Measurements from ENCODE around the gene IL4I1.

The IL4I1 gene

DNA sequence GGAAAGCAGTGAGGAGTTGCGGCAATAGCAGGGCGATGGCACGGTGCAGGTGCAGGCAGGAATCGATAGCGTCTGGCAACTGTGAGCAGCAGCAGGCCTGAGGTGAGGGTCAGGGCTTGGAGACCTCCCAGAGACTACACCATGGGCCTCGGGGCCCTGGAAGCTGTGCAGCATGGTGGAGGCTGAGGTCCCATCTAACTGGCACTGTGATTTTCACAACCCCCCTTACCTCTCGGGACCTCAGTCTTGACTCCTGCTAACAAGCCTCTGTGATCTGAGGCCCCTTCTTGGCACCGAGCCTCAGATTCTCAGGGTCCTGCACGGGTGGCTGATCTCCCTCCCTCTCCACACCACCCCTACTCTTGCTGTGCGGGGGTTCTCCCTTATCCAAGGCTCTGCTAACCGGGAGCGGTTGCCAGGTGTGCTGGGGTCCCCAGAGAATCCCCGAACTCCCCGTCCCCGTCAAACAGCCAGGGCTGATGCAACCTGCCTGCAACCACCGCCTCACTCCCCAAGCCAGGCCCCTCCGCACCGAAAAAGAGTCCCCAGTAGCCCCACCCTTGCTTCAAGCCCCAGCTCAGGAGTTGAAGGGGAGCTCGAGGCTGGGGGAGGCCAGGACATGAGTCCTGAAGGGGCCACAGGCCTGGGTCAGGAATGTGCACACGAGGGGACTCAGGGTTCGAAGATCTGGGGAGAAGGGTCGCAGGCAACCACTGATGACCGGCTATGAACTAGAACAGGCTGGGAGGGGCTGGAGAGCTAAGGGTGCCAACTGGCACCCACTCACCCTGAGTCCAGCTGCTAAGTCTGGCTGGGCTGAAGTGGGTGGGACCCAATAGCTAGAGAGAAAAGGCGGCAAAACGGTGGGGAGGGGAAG is 27.6 kb upstream of the IL4I1 start:
- H3K9me3 ChIP-seq (ENCODE audit: control insufficient read depth, insufficient read depth, low read length), result no peaks in the 10 kb centered on the region
- H3K4me1 ChIP-seq (ENCODE audit: control insufficient read depth, insufficient read depth, low read length), result peaks cover 2% of the 10 kb centered on the region; the same call in 1 of the 2 replicates
- H3K27me3 ChIP-seq (ENCODE audit: control insufficient read depth, insufficient read depth, low read length), result no peaks in the 10 kb centered on the region
- peaks cover 71% of the 10 kb centered on the region for H3K36me3 ChIP-seq (ENCODE audit: control insufficient read depth, insufficient read depth, low read length)
- no peak overlapping the region for H3K27ac ChIP-seq (ENCODE audit: low read depth, low read length)
- H3K9ac ChIP-seq (ENCODE audit: low read depth, low read length), result no peak overlapping the region
- no peak overlapping the region for H3K4me3 ChIP-seq (ENCODE audit: low read depth, low read length)

DNA sequence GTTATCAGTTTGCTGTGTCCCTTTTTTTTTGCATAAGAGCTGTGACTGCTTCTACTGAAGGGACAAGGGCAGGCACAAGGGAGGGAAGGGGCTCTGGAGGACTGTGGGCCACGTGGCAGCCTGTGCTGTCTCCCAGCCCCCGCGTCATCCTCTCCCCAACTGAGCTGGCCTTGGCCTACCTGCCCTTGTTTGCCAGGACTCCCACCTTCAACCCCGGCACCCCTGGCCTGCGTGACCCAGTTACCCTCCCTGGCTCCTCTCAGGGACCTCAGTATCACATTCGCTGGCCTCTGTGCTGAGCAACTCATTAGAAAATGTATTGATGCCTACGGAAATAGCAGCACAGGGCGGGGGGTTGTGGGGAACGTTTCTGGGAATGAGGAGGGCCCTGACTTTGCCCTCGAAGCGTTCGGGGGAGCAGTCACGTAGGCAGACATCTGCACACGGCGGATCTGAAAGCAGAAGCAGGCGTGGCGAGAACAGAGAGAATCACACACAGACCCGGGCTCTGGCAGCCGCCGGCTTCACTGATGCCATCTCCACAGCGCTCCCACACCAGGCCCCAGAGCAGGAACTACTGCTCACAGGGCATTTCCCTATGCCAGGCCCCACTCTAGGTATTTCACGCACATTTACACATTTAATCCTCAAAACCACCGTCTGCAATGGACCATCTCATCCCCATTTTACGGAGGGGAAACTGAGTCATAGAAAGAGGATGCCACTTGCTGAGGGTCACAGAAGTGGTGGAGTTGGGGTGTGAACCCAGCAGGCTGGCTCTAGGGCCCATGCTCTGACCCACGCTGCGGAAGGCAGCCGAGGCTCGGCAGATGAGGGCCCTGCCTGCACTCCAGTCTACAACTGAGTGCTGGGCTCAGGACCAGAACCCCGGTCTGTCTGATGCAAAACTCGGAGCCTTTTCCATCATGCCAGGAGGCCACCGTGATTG is 26.6 kb upstream of the IL4I1 start:
- Histone ChIP-seq H3K36me3 (ENCODE audit: control insufficient read depth, insufficient read depth, low read length) (peaks cover 76% of the 10 kb centered on the region), H3K4me1 (ENCODE audit: control insufficient read depth, insufficient read depth, low read length) (no peaks in the 10 kb centered on the region; the same call in 1 of the 2 replicates)

DNA sequence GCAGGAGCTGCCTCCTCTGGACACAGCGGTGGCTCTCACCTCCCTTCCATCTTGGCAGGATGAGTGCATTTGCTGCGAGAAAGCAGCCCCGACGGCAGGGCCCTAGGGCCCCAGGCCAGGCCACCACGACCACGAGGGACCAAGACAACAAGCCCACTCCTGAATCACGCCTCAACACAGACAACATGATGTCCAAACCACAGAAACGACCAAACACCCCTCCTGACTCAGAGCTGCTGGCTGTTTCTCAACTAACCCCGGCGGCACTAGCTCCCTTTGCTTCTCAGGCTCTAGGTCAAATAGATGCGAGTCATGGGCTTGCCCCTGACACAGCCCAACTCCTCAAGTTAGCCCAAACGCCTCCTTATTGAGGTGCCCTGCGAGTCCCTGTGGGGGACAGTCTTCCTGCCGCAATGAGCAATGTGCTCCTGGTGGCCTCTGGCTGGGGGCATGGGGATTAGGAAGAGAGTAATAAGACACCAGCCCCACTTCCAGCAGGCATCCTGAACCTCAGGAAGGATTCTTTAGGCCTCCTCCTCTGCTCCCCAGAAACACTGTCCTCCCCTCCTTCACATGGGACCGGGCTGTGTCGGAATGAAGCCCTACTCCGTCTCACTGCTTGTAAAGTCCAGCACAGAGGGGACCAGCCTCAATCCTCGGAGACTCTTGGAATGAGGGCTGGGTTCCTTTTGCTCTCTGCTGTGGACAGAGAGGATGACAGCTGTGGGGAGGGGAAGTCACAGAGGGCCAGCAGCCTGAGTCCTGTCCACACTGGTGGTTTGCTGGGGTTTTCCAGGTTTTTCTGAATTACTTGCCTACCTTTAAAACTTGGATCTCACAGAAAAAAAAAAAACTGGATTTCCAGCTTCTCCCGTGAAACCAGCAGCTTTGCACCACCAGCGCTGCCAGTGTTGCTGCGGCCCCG is 25.4 kb upstream of the IL4I1 start:
- no peak overlapping the region for H3K9ac ChIP-seq (ENCODE audit: low read depth, low read length)

More for the DNA sequence above, 26.6 kb upstream of the IL4I1 start:
- Histone ChIP-seq H3K9ac (ENCODE audit: low read depth, low read length) (no peak overlapping the region), H3K27ac (ENCODE audit: low read depth, low read length) (no peak overlapping the region), H3K9me3 (ENCODE audit: control insufficient read depth, insufficient read depth, low read length) (no peaks in the 10 kb centered on the region), H3K27me3 (ENCODE audit: control insufficient read depth, insufficient read depth, low read length) (no peaks in the 10 kb centered on the region), H3K4me3 (ENCODE audit: low read depth, low read length) (no peak overlapping the region)

DNA sequence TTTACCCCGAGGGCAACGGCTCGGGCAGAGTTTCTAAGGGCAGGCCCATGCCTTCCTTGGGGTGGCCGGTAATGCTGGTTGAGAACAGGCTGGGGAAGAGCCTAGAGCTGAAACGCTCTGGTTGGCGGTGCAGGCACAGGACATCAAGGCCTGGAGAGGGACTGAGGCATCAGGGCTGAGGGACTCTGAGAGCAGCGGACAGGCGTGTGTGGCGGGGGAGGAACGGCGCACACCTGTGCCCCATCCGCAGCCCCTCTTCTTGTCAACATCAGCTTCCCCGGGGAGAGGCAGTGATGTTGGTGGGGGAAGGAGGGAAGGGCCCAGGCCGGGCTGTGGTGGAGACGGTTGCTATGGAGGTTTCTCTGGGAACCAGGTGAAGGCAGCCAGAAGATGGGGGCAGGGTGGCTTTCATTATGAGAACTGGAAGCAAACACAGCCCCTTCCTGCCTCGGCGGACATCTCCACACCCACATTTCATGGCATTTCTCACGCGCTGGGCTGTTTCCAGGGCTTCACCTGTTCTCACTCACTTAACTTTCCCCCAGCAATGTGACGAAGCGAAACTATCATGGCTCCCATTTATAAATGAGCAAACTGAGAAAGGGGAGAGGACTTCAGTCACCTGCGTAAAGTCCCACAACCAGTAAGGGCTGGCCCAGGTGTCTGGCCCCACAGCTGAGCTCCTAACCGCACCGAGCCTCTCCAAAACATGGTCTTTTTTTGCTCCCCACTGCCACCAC is 24.1 kb upstream of the IL4I1 start:
- H3K27me3 ChIP-seq (ENCODE audit: control insufficient read depth, insufficient read depth, low read length), result no peaks in the 10 kb centered on the region
- H3K4me3 ChIP-seq (ENCODE audit: low read depth, low read length), result no peak overlapping the region
- no peak overlapping the region for H3K27ac ChIP-seq (ENCODE audit: low read depth, low read length)
- no peak overlapping the region for H3K9ac ChIP-seq (ENCODE audit: low read depth, low read length)
- H3K36me3 ChIP-seq (ENCODE audit: control insufficient read depth, insufficient read depth, low read length), result peaks cover 77% of the 10 kb centered on the region
- H3K9me3 ChIP-seq (ENCODE audit: control insufficient read depth, insufficient read depth, low read length), result no peaks in the 10 kb centered on the region
- no peaks in the 10 kb centered on the region; the same call in 1 of the 2 replicates for H3K4me1 ChIP-seq (ENCODE audit: control insufficient read depth, insufficient read depth, low read length)

More for the DNA sequence above, 25.4 kb upstream of the IL4I1 start:
- Histone ChIP-seq H3K9me3 (ENCODE audit: control insufficient read depth, insufficient read depth, low read length) (no peaks in the 10 kb centered on the region), H3K4me3 (ENCODE audit: low read depth, low read length) (no peak overlapping the region), H3K27me3 (ENCODE audit: control insufficient read depth, insufficient read depth, low read length) (no peaks in the 10 kb centered on the region), H3K4me1 (ENCODE audit: control insufficient read depth, insufficient read depth, low read length) (no peaks in the 10 kb centered on the region; the same call in 1 of the 2 replicates), H3K27ac (ENCODE audit: low read depth, low read length) (no peak overlapping the region), H3K36me3 (ENCODE audit: control insufficient read depth, insufficient read depth, low read length) (peaks cover 78% of the 10 kb centered on the region)

DNA sequence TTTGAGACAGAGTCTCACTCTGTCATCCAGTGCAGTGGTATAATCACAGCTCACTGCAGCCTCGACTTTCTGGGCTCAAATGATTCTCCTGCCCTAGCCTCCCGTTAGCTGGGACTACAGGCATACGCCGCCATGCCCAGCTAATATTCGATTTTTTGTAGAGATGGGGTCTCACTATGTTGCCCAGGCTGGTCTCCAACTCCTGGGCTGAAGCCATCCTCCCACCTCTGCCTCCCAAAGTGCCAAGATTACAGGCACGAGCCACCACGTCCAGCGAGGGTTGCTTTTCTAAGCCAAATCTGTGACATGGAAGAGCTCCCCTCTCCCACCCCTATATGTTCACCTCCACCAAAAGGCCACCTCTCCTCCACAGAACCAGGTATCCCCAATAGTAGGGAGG is 21.4 kb upstream of the IL4I1 start:
- no peaks in the 10 kb centered on the region for H3K27me3 ChIP-seq (ENCODE audit: control insufficient read depth, insufficient read depth, low read length)
- no peak overlapping the region for H3K27ac ChIP-seq (ENCODE audit: low read depth, low read length)
- peaks cover 77% of the 10 kb centered on the region for H3K36me3 ChIP-seq (ENCODE audit: control insufficient read depth, insufficient read depth, low read length)
- H3K9me3 ChIP-seq (ENCODE audit: control insufficient read depth, insufficient read depth, low read length), result no peaks in the 10 kb centered on the region
- H3K4me1 ChIP-seq (ENCODE audit: control insufficient read depth, insufficient read depth, low read length), result no peaks in the 10 kb centered on the region; the same call in 1 of the 2 replicates
- H3K4me3 ChIP-seq (ENCODE audit: low read depth, low read length), result no peak overlapping the region
- no peak overlapping the region for H3K9ac ChIP-seq (ENCODE audit: low read depth, low read length)

DNA sequence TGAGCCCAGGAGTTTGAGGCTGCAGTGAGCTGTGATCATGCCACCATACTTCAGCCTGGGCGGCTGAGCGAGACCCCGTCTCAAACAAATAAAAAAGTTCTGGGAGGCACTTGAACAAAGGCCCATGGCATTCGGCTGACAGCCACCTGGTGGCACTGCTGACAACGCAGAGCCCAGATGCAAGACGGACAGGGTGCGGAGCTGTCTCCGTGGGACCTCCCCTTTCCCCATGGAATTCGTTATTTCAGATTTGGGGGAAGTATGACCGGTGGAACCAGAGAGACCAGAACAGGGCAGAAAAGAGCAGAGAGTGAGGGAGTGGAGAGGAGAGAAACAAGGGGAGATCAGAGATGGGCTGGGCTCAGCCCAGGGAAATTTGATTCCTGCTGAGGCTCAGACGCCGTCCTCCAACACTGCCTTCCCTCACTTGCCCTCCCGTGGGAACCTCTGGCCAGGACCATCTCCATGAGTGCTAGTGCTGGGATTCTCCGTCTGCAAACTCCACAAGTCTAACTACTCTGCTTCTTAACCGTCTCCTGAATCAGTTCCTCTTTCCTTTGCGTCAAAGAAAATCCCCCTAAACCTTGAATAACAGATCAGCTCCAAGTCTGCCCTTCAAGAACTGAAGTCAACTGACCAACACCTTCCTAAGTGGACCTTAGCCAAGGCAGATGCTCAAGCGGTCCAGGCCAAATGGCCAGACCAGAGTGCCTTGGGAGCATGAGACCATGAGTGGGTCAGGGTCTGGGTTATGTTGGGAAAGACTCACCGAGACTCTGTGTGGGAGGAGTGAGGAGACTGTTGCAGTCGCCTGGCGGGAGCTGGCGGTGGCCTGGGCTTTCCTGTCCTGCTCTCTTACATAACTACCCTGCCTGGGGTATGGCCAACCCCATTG is 20.4 kb upstream of the IL4I1 start:
- peaks cover 75% of the 10 kb centered on the region for H3K36me3 ChIP-seq (ENCODE audit: control insufficient read depth, insufficient read depth, low read length)
- H3K27me3 ChIP-seq (ENCODE audit: control insufficient read depth, insufficient read depth, low read length), result no peaks in the 10 kb centered on the region
- H3K9ac ChIP-seq (ENCODE audit: low read depth, low read length), result no peak overlapping the region
- H3K27ac ChIP-seq (ENCODE audit: low read depth, low read length), result no peak overlapping the region
- H3K4me1 ChIP-seq (ENCODE audit: control insufficient read depth, insufficient read depth, low read length), result no peaks in the 10 kb centered on the region; the same call in 1 of the 2 replicates
- H3K4me3 ChIP-seq (ENCODE audit: low read depth, low read length), result no peak overlapping the region
- no peaks in the 10 kb centered on the region for H3K9me3 ChIP-seq (ENCODE audit: control insufficient read depth, insufficient read depth, low read length)

DNA sequence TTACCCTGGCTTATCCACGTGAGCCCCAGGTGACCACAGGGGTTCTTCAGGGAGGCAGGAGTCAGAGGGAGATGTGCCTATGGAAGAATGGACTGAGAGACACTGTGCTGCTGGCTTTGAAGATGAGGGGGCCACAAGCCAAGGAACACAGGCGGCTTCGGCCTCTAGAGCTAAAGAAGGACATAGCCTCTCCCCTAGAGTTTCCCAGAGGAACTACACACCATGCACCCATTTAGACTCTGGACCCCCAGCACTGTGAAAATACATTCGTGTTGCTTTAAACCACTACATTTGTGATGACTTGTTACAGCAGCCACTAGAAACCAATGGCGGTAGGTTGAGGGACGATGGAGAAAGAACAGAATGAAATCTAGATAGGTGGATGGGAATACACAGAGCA is 18.6 kb upstream of the IL4I1 start:
- Histone ChIP-seq H3K4me3 (ENCODE audit: low read depth, low read length) (no peak overlapping the region), H3K36me3 (ENCODE audit: control insufficient read depth, insufficient read depth, low read length) (peaks cover 79% of the 10 kb centered on the region), H3K27ac (ENCODE audit: low read depth, low read length) (no peak overlapping the region), H3K9ac (ENCODE audit: low read depth, low read length) (no peak overlapping the region), H3K27me3 (ENCODE audit: control insufficient read depth, insufficient read depth, low read length) (no peaks in the 10 kb centered on the region), H3K4me1 (ENCODE audit: control insufficient read depth, insufficient read depth, low read length) (no peaks in the 10 kb centered on the region), H3K9me3 (ENCODE audit: control insufficient read depth, insufficient read depth, low read length) (no peaks in the 10 kb centered on the region)

DNA sequence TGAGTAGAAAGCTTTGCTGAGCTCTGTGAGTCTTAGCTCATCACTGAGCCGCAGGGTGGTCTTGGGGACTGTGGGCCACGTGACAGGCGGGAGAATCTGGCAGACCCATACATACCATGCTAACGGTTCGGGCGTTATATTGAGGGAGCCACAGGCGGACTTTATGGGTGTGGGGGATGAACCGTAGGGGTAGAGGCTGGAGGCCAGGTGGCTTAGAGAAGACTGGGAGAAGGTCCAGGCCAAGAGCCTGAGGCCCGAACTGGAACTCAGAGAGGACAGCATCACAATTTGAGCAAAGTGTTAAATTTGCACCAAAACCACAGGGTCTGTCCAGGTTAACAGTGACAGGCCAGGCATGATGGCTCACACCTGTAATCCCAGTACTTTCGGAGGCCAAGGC is 17.0 kb upstream of the IL4I1 start:
- Histone ChIP-seq H3K9ac (ENCODE audit: low read depth, low read length) (no peak overlapping the region), H3K27me3 (ENCODE audit: control insufficient read depth, insufficient read depth, low read length) (no peaks in the 10 kb centered on the region), H3K36me3 (ENCODE audit: control insufficient read depth, insufficient read depth, low read length) (peaks cover 88% of the 10 kb centered on the region), H3K4me1 (ENCODE audit: control insufficient read depth, insufficient read depth, low read length) (no peaks in the 10 kb centered on the region), H3K4me3 (ENCODE audit: low read depth, low read length) (no peak overlapping the region), H3K9me3 (ENCODE audit: control insufficient read depth, insufficient read depth, low read length) (no peaks in the 10 kb centered on the region), H3K27ac (ENCODE audit: low read depth, low read length) (no peak overlapping the region)

DNA sequence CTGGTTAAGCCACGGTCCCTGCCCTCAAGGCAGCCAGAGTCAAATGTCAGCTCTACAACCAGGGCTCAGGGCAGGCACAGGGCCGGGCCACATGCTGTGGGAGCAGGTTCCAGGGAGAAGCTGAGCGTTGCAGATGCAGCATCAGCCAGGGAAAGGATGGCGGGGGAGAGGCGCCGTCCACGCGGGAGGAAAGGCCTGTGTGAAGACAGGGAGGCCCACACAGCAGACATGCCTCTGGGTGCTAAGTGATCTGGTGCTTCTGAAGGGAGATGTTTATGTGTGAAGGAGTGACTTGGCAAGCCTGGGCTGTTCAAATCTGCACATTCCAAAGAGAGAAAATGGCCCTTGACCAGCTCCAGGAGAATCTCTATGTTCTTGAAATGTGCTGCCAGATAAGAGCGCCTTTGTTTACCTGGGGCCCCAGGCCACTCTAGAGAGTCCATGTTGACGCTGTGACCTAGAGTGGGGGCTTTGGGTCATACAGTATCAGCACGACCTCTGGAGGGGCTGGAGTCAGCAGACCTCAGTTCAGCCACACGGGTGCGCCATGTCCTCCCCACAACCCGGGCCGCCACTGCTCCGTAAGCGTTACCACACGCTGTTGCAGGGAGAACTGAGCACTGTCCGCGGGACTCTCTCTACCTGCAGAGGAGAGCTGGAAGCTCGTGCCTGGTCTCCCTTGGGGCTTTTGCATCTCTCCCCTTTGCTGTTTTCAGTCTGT is 16.4 kb upstream of the IL4I1 start:
- Histone ChIP-seq H3K27me3 (ENCODE audit: control insufficient read depth, insufficient read depth, low read length) (no peaks in the 10 kb centered on the region), H3K9ac (ENCODE audit: low read depth, low read length) (no peak overlapping the region), H3K36me3 (ENCODE audit: control insufficient read depth, insufficient read depth, low read length) (peaks cover 89% of the 10 kb centered on the region), H3K4me3 (ENCODE audit: low read depth, low read length) (no peak overlapping the region), H3K9me3 (ENCODE audit: control insufficient read depth, insufficient read depth, low read length) (no peaks in the 10 kb centered on the region), H3K27ac (ENCODE audit: low read depth, low read length) (no peak overlapping the region), H3K4me1 (ENCODE audit: control insufficient read depth, insufficient read depth, low read length) (no peaks in the 10 kb centered on the region)
